ENCODE measurements around the gene HTT.

HTT gene

GRCh38 chr4:3203971-3204431 lies 129.5 kb downstream of the HTT start:
- DNase-seq, result no peak

- DNase-seq, result no peak
Measured at GRCh38 chr4:3205995-3206394, 131.5 kb downstream of the HTT start.

DNA sequence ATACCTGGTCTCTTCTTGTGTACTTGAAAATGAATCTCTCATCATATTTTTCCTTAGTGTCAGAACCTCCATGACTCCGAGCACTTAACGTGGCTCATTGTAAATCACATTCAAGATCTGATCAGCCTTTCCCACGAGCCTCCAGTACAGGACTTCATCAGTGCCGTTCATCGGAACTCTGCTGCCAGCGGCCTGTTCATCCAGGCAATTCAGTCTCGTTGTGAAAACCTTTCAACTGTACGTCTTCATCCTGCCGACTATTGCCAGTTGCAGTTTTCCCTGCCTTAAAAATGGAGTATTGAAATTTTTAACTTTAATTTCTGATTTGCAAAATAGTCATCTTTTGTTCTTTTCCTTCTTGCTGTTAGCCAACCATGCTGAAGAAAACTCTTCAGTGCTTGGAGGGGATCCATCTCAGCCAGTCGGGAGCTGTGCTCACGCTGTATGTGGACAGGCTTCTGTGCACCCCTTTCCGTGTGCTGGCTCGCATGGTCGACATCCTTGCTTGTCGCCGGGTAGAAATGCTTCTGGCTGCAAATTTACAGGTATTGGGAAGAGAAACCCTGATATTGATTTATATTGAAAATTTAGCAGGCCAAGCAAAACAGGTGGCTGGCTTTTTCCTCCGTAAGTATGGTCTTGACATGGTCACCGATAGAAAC lies 132.1 kb downstream of the HTT start:
- DNase-seq, result no peak

DNA sequence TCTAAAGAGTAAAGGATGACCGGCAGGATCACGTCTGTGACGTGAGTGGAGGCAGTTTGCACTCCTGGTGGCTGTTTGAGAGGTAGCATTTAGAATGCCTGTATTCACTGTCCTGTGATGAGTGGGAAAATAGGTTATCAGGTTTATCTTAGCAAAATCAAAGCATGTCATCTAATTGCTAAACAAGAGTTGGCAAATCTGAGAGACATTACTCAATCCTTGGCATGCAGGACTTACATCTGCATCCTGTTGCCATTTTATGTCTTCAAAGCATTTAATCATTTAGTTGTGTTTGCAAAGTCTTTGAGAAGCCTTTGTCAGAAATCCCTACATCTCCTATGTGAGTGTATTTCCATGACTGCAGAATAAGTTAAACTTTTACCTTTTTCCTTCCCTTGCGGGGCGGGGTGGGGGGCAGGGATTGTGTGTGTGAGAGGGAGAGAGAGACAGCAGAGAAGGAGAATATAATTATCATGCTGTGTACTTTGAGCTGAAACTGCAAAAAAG lies 133.1 kb downstream of the HTT start:
- no peak for DNase-seq

- no peak for DNase-seq
Measured at GRCh38 chr4:3208826-3209225, 134.3 kb downstream of the HTT start.

DNA sequence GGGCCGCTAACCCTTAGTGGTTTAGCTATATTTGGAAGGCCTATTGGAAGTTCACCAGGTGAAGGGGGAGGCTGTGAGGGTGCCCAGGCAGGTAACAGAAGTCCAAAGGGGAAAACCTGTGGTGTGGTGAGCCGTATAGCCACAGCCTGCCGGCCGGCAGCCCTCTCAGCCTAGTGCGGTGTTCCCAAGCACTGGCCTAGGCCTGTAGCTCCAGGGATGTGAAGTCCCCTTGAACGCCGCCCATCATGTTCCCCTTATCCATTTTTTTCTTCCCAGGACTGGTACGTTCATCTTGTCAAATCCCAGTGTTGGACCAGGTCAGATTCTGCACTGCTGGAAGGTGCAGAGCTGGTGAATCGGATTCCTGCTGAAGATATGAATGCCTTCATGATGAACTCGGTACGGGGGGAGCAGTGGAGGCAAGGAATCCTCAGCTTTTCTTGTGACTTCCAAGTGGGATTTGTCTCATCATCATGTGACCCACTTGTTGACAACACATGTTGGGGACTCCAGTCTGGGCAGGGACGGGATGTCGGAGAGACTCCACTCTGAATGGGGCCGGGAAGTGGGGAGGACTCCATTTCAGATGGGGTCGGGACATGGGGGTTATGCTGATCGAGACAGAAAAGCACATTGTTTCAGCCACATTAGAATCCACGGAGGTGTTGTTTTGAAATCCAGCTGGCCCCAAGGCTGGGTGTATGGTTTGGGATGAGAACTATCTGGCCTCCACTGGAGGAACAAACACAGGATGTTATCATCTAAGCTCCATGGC lies 135.3 kb downstream of the HTT start:
- no peak for DNase-seq

DNA sequence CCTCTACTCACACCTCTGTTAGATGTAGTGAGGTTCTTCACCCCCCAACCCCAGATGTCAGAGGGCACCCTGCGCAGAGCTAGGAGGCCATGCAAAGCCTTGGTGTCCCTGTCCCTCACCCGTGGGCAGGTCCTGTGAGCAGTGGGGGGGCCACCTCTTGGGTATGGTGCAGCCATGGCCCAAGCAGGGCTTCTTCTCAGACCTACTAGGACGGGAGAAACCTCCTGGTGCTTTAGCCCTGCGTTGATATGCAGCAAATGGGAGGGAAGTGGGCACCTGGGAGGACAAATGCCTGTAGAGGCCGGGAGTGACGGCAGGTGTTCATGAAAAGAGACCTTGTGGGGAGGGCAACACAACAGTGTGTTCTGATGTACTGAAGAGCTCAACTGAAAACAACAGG lies 136.0 kb downstream of the HTT start:
- no peak for DNase-seq

GRCh38 chr4:3211866-3212265 lies 137.4 kb downstream of the HTT start:
- no peak for DNase-seq

GRCh38 chr4:3212391-3213105 lies 138.1 kb downstream of the HTT start:
- no peak for DNase-seq

- DNase-seq, result no peak
Measured at GRCh38 chr4:3213106-3213425, 138.6 kb downstream of the HTT start.

DNA sequence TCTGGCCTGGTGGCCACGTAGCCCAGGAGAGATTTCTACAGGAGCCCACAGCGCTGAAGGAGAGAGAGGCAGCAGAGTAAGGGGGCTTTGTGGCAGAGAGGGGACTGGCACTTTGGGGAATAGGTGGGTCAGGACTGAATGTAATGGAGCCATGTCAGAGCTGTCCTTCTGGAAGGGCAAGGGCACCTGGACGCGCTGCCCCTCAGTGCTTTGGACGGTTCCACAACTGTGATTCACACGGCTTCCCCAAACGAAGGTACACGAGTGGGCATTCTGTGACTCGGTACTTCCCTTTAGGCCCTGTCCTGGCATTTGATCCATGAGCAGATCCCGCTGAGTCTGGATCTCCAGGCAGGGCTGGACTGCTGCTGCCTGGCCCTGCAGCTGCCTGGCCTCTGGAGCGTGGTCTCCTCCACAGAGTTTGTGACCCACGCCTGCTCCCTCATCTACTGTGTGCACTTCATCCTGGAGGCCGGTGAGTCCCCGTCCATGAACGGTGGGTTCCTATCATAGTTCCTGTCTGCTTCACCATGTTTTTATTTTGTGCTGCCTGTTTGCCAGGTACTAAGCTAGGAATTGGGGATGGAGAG lies 139.3 kb downstream of the HTT start:
- DNase-seq, result no peak

DNA sequence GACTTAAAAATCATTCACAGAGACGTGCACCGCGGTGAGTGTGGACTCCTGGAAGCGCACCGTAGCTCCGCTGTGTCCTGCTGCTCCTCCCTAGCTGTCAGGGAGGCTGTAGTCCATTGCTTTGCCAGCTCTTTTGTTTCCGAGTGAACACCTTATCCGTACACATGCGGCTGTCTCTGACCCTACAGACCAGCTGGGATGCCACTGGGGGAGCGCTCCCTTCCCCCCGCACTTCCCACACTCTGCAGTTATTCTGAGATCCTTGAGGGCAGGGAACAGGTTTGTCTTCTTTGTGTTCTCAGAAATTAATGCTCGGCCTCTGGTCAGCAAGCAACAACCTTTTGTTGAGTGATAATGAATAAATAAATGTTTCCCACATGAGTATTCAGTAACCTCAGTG lies 140.8 kb downstream of the HTT start:
- no peak for DNase-seq

DNA sequence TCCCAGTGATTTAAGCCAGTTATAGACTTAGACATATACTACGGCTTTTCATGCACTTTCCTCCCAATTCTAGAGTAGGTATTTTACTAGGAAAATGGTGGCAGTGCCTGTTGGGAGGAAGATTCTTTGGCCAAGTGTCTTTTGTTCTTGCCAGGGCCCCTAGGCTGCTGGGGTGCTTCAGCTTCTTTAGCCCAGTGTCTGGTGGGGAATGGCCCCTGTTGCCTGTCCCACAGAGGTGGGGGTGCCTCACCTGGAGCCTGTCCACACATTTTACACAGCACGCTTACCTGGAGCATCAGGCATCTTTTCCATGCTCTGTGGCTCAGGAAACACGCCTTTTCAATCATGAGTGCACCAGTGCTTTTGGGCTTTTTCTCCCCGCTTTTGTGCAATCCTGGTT lies 141.3 kb downstream of the HTT start:
- DNase-seq, result no peak

GRCh38 chr4:3217266-3217665 lies 142.8 kb downstream of the HTT start:
- DNase-seq, result no peak

- no peak for DNase-seq
Measured at GRCh38 chr4:3217771-3218170, 143.3 kb downstream of the HTT start.

DNA sequence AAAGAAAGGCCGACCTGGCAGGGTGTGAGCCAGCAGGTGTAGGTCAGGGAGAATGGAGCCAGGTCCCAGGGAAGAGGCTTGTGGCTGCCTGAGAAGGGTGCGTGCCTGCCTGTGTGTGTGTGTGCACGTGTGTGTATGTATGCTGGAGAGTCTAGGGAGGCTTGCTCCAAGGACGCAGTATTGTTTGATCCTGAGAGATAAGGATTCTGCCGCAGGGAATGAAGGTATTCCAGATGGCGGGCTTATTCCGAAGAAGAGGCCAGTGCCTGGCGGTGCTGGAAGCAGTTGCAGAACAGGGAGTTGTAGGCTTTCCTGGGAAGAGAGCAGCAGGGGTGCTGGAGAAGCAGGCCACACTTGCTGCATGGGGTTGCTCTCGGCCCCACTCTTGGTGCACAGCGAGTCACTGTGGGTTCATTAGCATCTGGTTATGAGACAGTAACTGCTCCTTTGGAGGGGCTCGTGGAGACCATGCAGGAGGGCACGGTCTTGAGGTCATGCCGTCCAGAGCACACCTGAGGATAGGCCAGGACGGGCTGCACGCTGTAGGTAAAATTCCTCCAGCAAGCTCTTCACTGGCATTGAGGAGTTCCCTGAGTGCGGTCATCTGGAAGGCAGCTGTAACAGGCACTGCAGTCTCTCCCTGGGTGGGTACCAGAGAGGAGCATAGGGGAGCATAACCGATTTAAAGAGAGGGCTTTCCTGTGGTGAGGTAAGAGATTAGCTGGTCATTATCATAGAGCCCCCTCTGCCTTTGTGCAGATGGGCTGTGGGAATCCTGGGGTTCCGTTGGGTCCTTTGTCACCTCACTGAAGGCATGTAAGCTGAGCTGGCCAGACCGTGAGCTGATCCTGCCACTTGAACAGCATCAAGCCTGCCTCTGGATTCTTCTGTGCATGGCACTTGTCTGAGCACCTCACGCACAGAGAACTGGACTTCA lies 144.6 kb downstream of the HTT start:
- no peak for DNase-seq

GRCh38 chr4:3219761-3220475 lies 145.4 kb downstream of the HTT start:
- no peak for DNase-seq

GRCh38 chr4:3220476-3221183 lies 146.1 kb downstream of the HTT start:
- DNase-seq, result no peak

DNA sequence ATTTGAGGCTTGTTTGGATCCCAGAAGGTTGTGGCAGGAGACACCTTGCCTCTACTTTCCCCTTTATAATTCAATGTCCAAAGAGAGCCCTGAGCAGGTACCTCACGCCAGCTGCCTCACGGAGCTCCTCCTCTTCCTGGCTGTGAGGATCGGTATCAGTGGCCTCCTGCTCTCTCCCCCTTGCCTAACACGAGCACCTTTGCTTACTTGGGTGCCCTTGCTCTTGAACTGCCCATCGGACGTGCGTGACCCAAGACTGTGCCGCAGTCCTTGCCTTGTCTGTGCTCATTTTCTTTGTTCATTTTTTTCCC lies 146.7 kb downstream of the HTT start:
- DNase-seq, result no peak

DNA sequence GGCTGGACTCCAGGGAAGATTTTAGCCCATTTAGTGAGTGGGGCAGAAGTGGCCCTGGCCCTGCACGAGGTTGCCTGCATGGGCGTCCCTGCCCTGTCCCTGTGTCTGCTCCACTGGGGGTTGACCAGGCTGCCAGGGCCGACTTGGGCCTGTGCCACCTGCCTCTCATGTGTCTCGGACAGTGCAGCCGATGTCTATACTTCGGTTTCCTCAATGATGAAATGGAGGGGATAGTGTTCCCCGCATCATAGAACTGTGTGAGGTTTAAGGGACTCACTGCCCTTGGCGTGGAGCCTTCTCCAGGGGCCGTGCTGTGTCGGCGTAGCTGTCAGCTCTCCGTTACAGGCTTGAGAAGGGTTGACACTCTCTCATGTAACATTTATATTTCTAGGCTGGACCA lies 147.5 kb downstream of the HTT start:
- DNase-seq, result no peak

DNA sequence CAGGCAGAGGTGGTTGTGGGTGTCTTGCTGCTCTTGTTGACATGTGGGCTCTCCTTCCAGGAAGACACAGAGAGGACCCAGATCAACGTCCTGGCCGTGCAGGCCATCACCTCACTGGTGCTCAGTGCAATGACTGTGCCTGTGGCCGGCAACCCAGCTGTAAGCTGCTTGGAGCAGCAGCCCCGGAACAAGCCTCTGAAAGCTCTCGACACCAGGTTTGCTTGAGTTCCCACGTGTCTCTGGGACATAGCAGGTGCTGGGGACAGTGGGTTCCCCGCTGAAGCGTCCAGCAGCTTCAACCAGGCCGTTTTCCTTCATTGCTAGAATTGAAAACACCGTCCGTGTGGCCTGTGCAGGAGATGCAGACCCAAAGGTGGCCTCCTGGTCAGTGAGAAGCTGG lies 148.9 kb downstream of the HTT start:
- DNase-seq, result no peak

Measured in NCI-H524 treated with DMSO at 0.1 percent for 48 hours (cell line).